Measurements from ENCODE around the gene PCDHB6. TPM values are rescaled to one million over a fixed set of nuclear protein-coding genes. Genes with fewer than 3 reads are reported as not detected.
A peak's percentile ranks its signal among the peaks of the same experiment; 100 is the strongest.
"Not testable (repeated sequence)": the region's sequence is repeated elsewhere in the genome, so short reads cannot be mapped to it uniquely, and the experiment has no call there.

PCDHB6 gene
- total and polyA plus RNA-seq, 3 donors from 2014 or later: 3.7 to 6.2 (median 4.4) TPM

DNA sequence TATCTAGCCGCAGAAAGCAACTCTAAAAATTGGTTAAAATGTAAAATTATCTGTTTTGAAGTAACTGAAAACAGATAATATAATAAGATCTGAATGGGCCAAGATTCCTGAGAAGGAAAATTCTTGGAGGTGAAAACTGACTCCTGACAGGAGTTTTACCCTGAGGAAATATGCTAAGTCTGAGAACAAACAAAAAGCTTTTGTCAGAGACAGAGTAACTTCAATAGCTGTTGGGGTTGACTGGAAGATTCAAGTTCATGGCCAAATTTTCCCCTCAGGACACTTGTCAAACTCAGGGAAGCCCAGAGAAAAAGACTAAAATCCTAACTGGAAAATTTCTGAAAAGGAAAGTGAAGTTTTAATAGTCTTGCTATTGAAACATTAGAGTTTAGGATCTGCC is 22.6 kb upstream of the PCDHB6 start:
- H3K4me3 ChIP-seq: no peak overlapping the region
- TF ChIP-seq, protein P1, sequence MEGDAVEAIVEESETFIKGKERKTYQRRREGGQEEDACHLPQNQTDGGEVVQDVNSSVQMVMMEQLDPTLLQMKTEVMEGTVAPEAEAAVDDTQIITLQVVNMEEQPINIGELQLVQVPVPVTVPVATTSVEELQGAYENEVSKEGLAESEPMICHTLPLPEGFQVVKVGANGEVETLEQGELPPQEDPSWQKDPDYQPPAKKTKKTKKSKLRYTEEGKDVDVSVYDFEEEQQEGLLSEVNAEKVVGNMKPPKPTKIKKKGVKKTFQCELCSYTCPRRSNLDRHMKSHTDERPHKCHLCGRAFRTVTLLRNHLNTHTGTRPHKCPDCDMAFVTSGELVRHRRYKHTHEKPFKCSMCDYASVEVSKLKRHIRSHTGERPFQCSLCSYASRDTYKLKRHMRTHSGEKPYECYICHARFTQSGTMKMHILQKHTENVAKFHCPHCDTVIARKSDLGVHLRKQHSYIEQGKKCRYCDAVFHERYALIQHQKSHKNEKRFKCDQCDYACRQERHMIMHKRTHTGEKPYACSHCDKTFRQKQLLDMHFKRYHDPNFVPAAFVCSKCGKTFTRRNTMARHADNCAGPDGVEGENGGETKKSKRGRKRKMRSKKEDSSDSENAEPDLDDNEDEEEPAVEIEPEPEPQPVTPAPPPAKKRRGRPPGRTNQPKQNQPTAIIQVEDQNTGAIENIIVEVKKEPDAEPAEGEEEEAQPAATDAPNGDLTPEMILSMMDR (IDR thresholded peaks at IDR 0.05): no peak
- no peak for TF ChIP-seq POLR2A (IDR thresholded peaks at IDR 0.05)
- WGBS, 2 donors: 63 to 86% methylated on average over 1 of the region's 1 CpG
- intact Hi-C loops (cut with DNase I; ENCODE audit: low total_unique reads): no loop called here
- H3K27me3 ChIP-seq: no peaks in the 10 kb centered on the region
- no peak overlapping the region for H3K27ac ChIP-seq
- H3K9me3 ChIP-seq: no peaks in the 10 kb centered on the region
- no peaks in the 10 kb centered on the region for H3K4me1 ChIP-seq
- H3K36me3 ChIP-seq (ENCODE audit: low read depth, missing control alignments): no peaks in the 10 kb centered on the region
- no peak for DNase-seq

DNA sequence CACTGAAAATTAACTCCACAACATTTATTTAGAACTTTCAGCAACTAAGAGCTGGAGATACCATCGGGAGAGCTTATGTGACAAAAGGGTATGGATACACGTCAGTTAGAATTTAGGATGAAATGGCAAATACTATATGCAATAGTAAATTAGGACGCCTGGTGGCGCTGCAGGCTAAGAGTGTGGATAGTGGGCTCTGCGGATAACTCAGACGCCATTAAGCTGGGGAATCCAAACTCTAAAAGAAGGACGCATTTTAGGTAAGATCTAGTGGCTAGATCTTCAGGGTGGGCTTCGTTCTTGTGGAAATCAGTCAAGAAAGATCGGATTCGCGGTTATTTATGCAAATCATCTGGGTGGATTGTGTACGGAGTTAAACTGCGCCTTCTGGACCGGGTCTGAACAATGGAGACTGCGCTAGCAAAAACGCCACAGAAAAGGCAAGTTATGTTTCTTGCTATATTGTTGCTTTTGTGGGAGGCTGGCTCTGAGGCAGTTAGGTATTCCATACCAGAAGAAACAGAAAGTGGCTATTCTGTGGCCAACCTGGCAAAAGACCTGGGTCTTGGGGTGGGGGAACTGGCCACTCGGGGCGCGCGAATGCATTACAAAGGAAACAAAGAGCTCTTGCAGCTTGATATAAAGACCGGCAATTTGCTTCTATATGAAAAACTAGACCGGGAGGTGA is 14.7 kb upstream of the PCDHB6 start, which contains the start of gene PCDHB5:
Gene PCDHB5, plus strand, starts transcription at position 177 of the 688 bp plus-strand sequence. Its CDS starts 229 bp downstream, at position 406.
- 14% methylated on average over 22 of the region's 22 CpGs for WGBS, 2 donors
- peak; percentile 88 for DNase-seq
- no peaks in the 10 kb centered on the region for H3K27me3 ChIP-seq
- peak within 1 kb of the TSS in 1 of 2 donors; percentile 46 for H3K27ac ChIP-seq
- no peaks in the 10 kb centered on the region for H3K9me3 ChIP-seq
- H3K36me3 ChIP-seq (ENCODE audit: low read depth, missing control alignments): no peaks in the 10 kb centered on the region
- H3K4me3 ChIP-seq: peak within 1 kb of the TSS; percentile 57
- intact Hi-C loops (cut with DNase I; ENCODE audit: low total_unique reads): no loop called here
- no peak for TF ChIP-seq POLR2A (IDR thresholded peaks at IDR 0.05)
- TF ChIP-seq, protein P1 (IDR thresholded peaks at IDR 0.05): peak; percentile 55 to 69 (median 65)
- peaks cover 3% of the 10 kb centered on the region for H3K4me1 ChIP-seq

DNA sequence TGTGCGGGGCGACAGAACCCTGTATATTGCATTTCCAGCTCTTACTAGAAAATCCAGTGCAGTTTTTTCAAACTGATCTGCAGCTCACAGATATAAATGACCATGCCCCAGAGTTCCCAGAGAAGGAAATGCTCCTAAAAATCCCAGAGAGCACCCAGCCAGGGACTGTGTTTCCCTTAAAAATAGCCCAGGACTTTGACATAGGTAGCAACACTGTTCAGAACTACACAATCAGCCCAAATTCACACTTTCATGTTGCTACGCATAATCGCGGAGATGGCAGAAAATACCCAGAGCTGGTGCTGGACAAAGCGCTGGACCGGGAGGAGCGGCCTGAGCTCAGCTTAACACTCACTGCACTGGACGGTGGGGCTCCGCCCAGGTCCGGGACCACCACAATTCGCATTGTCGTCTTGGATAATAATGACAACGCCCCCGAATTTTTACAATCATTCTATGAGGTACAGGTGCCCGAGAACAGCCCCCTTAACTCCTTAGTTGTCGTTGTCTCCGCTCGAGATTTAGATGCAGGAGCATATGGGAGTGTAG is 14.1 kb upstream of the PCDHB6 start:
- Histone ChIP-seq H3K27me3 (no peaks in the 10 kb centered on the region), H3K4me3 (peak overlapping the region; percentile 57), H3K9me3 (no peaks in the 10 kb centered on the region), H3K4me1 (peaks cover 3% of the 10 kb centered on the region), H3K27ac (no peak overlapping the region), H3K36me3 (ENCODE audit: low read depth, missing control alignments) (no peaks in the 10 kb centered on the region)
- DNase-seq: no peak
- TF ChIP-seq, protein P1 (IDR thresholded peaks at IDR 0.05): no peak
- no peak for TF ChIP-seq POLR2A (IDR thresholded peaks at IDR 0.05)
- intact Hi-C loops (cut with DNase I; ENCODE audit: low total_unique reads): no loop called here
- WGBS, 2 donors: 26 to 41% methylated on average over 19 of the region's 19 CpGs

DNA sequence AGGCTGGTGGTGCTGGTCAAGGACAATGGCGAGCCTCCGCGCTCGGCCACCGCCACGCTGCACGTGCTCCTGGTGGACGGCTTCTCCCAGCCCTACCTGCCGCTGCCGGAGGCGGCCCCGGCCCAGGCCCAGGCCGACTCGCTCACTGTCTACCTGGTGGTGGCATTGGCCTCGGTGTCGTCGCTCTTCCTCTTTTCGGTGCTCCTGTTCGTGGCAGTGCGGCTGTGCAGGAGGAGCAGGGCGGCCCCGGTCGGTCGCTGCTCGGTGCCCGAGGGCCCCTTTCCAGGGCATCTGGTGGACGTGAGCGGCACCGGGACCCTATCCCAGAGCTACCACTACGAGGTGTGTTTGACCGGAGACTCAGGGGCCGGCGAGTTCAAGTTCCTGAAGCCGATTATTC is 12.5 kb upstream of the PCDHB6 start:
- H3K4me1 ChIP-seq; intact Hi-C loops (cut with DNase I; ENCODE audit: low total_unique reads); H3K9me3 ChIP-seq; H3K36me3 ChIP-seq (ENCODE audit: low read depth, missing control alignments); DNase-seq; H3K27me3 ChIP-seq; H3K27ac ChIP-seq: not testable (repeated sequence)
- H3K4me3 ChIP-seq: peak overlapping the region in 1 of 2 donors; percentile 57
- 39 to 49% methylated on average over 26 to 33 of the region's 34 CpGs for WGBS, 2 donors

DNA sequence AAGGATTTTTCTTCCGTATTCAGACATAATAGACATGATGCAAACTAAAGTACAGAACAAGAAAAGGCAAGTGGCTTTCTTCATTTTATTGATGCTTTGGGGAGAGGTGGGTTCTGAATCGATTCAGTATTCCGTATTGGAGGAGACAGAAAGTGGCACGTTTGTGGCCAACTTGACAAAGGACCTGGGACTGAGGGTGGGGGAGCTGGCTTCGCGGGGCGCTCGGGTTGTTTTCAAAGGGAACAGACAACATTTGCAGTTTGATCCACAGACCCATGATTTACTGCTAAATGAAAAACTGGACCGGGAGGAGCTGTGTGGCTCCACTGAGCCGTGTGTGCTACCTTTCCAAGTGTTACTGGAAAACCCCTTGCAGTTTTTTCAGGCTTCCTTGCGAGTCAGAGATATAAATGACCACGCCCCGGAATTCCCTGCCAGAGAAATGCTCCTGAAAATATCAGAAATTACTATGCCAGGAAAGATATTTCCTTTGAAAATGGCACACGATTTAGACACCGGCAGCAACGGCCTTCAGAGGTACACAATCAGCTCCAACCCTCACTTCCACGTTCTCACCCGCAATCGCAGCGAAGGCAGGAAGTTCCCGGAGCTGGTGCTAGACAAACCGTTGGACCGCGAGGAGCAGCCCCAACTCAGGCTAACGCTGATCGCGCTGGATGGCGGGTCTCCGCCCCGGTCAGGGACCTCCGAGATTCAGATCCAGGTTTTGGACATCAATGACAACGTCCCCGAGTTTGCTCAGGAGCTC is 551 bp downstream of the PCDHB6 start:
- Histone ChIP-seq H3K27ac (no peak overlapping the region), H3K4me1 (no peaks in the 10 kb centered on the region), H3K36me3 (ENCODE audit: low read depth, missing control alignments) (no peaks in the 10 kb centered on the region), H3K4me3 (peak overlapping the region in 1 of 2 donors; percentile 18), H3K9me3 (no peaks in the 10 kb centered on the region), H3K27me3 (no peaks in the 10 kb centered on the region)
- WGBS, 2 donors: 21 to 48% methylated on average over 20 to 33 of the region's 33 CpGs
- no peak for TF ChIP-seq POLR2A (IDR thresholded peaks at IDR 0.05)
- TF ChIP-seq, protein P1 (IDR thresholded peaks at IDR 0.05): no peak
- no peak for DNase-seq
- intact Hi-C loops (cut with DNase I; ENCODE audit: low total_unique reads): no loop called here

All from testis (tissue), 3 donors.